GM12801 (cell line): ENCODE measurements around the gene KAT8.

Source experiments
- CTCF ChIP-seq: IDR thresholded peaks from one replicate; pipeline ENCODE4 v1.5.1; 2011; ENCODE audit warnings: control low read depth; ENCODE audit not compliant: insufficient read length; ENCODE audit errors: extremely low read depth

The KAT8 gene

GRCh38 chr16:31080756-31081419 lies 36.6 kb upstream of the KAT8 start:
- no peak for TF ChIP-seq CTCF

GRCh38 chr16:31081428-31082351 lies 35.8 kb upstream of the KAT8 start:
- no peak for TF ChIP-seq CTCF

GRCh38 chr16:31082368-31083045 lies 35.0 kb upstream of the KAT8 start:
- no peak for TF ChIP-seq CTCF

- TF ChIP-seq CTCF = no peak
Observed at GRCh38 chr16:31083081-31083480, 34.4 kb upstream of the KAT8 start.

- no peak for TF ChIP-seq CTCF
Observed at GRCh38 chr16:31083556-31083955, 33.9 kb upstream of the KAT8 start.

GRCh38 chr16:31083981-31084380 lies 33.5 kb upstream of the KAT8 start:
- TF ChIP-seq CTCF = no peak

- no peak for TF ChIP-seq CTCF
Observed at GRCh38 chr16:31084584-31085302, 32.7 kb upstream of the KAT8 start.
